Right cardiac atrium (tissue), 5 donors: ENCODE data around the gene TLX1. TPM values are rescaled to one million over a fixed set of nuclear protein-coding genes. Genes with fewer than 3 reads are reported as not detected.
A peak's percentile ranks its signal among the peaks of the same experiment; 100 is the strongest.

ENCODE experiments used
- ATAC-seq, 2 donors: fragments of 200-7000 bp; cut with Tn5 transposase; one replicate each; pipeline versions ENCODE4 v1.8.0 to v1.9.1; 2020; ENCODE audit warnings: moderate library complexity in 2 of 2, mild to moderate bottlenecking in 1 of 2
- DNase-seq, 3 donors: peaks; one replicate each; pipeline ENCODE4 v3.0.0-alpha.2; 2020
- H3K27ac ChIP-seq: one replicate; pipeline ENCODE4 v1.5.1; 2013; ENCODE audit warnings: mild to moderate bottlenecking, low read length, control low read depth, moderate library complexity
- H3K27me3 ChIP-seq: one replicate; pipeline ENCODE4 v1.6.1; 2013; ENCODE audit not compliant: control insufficient read depth, insufficient read depth
- H3K4me1 ChIP-seq: one replicate; pipeline ENCODE4 v1.6.1; 2013; ENCODE audit warnings: low read length; ENCODE audit not compliant: control insufficient read depth, insufficient read depth
- H3K4me3 ChIP-seq: one replicate; pipeline ENCODE4 v1.5.1; 2013; ENCODE audit warnings: low read length, control low read depth
- H3K9me3 ChIP-seq: one replicate; pipeline ENCODE4 v1.6.1; 2013; ENCODE audit warnings: low read length; ENCODE audit not compliant: control insufficient read depth
- WGBS: extraction: QIAGEN DNeasy Blood & Tissue Kit; methylation state at CpG from one replicate; pipeline ENCODE4 v1.1.7; 2013; 5-methylcytosine and 5-hydroxymethylcytosine counted together
- intact Hi-C, 4 donors: fragments of 100-400 bp; cut with DNase I; formaldehyde crosslinking; loops; one replicate each; pipeline versions ENCODE4 v1.11.0 to v1.14.0; 2022 to 2023
- polyA plus RNA-seq: library from polyadenylated mRNA; stranded (reverse); fragments of 200-250 nt; gene quantifications from one replicate; pipeline ENCODE4 v1.2.3, GENCODE V29; 2013
- total RNA-seq, 4 donors: library from RNA; stranded (reverse); fragmentation: NEBNext Ultra II Directional; extraction: Animal tissue kit (Norgen Biotek cat#: 25700); gene quantifications; one replicate each; pipeline ENCODE4 v1.2.1, GENCODE V29; 2021
- donor health status: healthy with polysubstance abuse.
- donor health status: DM: no; HTN: yes; CAD: no.
- donor health status: DM: no; HTN: no; CAD: no.
- donor health status: DM: no; HTN: yes; CAD: no; lungs with severe emphysema.
- donor health status: DM: yes; HTN: yes; CAD: no.

Gene TLX1
- total and polyA plus RNA-seq, 5 donors, result 0.09 to 1.2 (median 1.0) TPM

DNA sequence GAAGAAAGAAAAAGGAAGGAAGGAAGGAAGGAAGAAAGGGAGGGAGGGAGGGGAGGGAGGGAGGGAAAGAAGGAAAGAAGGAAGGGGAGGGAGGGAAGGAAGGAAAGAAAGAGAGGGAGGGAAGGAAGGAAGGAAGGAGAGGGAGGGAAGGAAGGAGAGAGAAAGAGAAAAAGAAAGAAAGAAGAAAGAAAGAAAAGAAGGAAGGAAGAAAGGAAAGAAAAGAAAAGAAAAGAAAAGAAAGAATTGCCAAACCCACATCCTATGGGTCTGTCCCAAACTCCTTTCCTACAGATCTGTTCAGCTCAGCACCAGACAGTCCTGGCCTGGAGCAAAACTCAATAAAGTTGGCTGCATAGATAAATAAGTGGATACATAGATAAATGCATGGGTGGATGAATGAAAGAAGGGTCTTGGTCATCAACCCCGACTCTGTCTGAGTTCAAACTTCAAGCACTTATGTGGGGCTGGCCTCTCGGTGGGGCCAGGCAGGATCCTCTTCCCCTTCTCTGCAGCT, 17.2 kb upstream of the TLX1 start:
- no peak overlapping the region for H3K4me3 ChIP-seq
- H3K9me3 ChIP-seq, result no peaks in the 10 kb centered on the region
- no peaks in the 10 kb centered on the region for H3K27me3 ChIP-seq
- H3K4me1 ChIP-seq, result no peaks in the 10 kb centered on the region
- DNase-seq, result no peak
- 63% methylated on average over 2 of the region's 2 CpGs for WGBS
- ATAC-seq, result no peak
- H3K27ac ChIP-seq, result no peak overlapping the region
- intact Hi-C loops, result no loop called here

DNA sequence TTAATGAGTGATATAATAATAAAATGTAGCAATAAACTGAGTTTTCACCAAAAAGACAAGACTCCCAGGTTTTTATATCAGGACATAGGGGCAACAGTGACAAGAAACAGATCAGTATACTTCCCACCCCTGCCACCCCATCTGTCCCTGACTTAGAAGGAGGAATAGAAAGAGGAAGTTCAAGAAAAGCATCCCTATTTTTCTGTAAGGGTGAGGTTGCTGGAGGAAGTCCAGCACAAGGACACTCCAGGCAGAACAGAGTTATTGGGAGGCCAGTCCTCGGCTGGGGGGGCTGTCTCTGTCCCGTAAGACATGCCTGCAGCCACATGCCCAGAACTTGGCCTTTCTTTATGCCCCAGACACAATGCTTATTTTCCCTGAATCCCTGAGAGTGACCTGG, 16.5 kb upstream of the TLX1 start:
- DNase-seq, result no peak
- WGBS, result 58% methylated on average over 2 of the region's 2 CpGs
- Histone ChIP-seq H3K4me1 (no peaks in the 10 kb centered on the region), H3K9me3 (no peaks in the 10 kb centered on the region), H3K27ac (no peak overlapping the region), H3K4me3 (no peak overlapping the region), H3K27me3 (no peaks in the 10 kb centered on the region)
- no peak for ATAC-seq
- intact Hi-C loops, result no loop called here

DNA sequence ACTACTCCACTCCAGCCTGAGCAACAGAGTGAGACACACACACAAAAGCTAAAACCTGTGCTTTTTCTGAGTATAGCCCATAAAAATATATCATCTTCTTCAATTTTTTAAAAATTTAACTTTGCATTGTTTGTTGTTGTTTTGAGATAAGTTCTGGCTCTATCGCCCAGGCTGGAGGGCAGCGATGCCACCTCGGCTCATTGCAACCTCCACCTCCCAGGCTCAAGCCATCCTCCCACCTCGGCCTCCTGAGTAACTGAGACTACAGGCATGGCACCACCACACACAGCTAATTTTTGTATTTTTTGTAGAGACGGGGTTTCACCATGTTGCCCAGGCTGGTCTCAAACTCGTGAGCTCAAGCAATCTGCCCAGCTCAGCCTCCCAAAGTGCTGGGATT, 14.3 kb upstream of the TLX1 start:
- no peaks in the 10 kb centered on the region for H3K4me1 ChIP-seq
- H3K4me3 ChIP-seq, result no peak overlapping the region
- H3K27ac ChIP-seq, result no peak overlapping the region
- no peaks in the 10 kb centered on the region for H3K9me3 ChIP-seq
- DNase-seq (no peak), ATAC-seq (no peak)
- intact Hi-C loops, result no loop called here
- no peaks in the 10 kb centered on the region for H3K27me3 ChIP-seq
- 84% methylated on average over 6 of the region's 6 CpGs for WGBS

DNA sequence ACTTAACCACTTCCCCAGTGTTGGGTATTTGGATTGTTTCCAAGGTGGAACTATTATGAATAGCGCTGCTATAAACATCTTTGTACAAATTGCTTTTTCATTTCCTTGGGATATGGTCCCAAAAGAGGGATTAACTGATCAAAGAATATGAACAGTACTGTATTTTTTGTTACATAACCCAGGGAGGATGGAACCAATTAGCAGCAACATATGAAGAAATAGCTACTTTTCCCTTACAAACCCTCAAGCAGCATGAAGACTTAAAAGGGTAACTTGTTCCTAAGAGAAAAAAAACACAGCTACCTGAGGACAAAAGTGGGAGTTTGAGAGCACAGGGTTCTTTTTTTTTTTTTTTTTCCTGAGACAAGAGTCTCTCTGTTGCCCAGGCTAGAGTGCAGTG, 13.1 kb upstream of the TLX1 start:
- no peak for ATAC-seq
- WGBS, result 74% methylated on average over 1 of the region's 1 CpG

DNA sequence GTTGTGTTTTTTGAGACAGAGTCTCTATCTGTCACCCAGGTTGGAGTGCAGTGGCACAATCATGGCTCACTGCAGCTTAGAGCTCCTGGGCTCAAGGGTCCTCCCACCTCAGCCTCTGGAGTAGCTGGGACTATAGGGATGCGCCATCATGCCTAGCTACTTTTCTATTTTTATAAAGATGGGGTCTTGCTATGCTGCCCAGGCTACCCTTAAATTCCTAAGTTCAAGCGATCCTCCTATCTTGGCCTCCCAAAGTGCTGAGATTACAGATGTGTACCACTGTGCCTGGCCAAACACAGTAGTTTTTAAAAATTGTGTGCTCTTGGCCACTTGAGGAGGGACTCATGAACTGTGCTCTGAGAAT, 10.6 kb upstream of the TLX1 start:
- no peaks in the 10 kb centered on the region for H3K4me1 ChIP-seq
- H3K27ac ChIP-seq, result no peak overlapping the region
- no peaks in the 10 kb centered on the region for H3K27me3 ChIP-seq
- H3K9me3 ChIP-seq, result no peaks in the 10 kb centered on the region
- ATAC-seq, result no peak
- H3K4me3 ChIP-seq, result peak overlapping the region; percentile 33
- 89% methylated on average over 2 of the region's 2 CpGs for WGBS
- DNase-seq, result no peak
- intact Hi-C loops, result no loop called here

More for the DNA sequence above, 13.1 kb upstream of the TLX1 start:
- Histone ChIP-seq H3K27ac (no peak overlapping the region), H3K27me3 (no peaks in the 10 kb centered on the region), H3K9me3 (no peaks in the 10 kb centered on the region), H3K4me3 (no peak overlapping the region), H3K4me1 (no peaks in the 10 kb centered on the region)
- intact Hi-C loops, result no loop called here
- DNase-seq, result no peak

DNA sequence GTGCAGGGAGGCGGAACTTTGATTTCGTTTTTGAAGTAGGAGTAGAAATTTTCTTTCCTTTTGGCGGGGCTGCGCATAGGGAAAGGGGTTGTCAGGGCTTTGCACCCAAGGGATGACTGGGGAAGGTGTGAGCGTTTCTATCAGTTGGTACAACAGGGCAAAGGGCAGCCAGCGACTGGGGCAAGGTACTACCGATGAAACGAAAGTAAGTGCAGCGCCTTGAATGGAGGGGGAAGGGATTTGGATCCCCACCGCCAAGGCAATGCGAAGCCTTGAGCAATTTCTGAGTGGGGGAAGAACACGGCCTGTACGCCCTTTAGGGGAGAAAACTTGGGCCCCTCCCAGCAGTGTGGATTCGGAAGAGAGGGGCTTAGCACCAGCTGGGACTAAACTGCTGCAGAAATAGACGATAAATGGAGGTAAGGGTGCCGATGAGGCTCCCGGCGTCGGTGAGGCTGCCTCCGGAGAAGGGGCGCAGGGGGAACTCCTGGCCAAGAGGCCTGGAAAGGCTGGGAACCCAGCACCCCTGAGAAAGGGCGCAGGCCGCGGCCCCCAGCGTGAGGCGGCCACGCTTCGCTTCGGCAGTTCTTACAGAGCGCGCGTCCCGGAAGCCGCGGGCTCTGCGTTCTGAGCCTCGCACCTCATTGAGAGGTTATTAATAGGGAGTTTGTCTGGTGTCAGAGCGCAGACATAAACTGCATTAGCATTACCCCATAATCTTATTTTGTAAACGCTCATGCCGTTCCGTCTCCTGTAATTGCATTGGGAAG, 10.0 kb upstream of the TLX1 start:
- Histone ChIP-seq H3K27ac (no peak overlapping the region), H3K4me1 (no peaks in the 10 kb centered on the region), H3K9me3 (no peaks in the 10 kb centered on the region), H3K4me3 (peak overlapping the region; percentile 33), H3K27me3 (no peaks in the 10 kb centered on the region)
- 9% methylated on average over 41 of the region's 41 CpGs for WGBS
- ATAC-seq (peak in 1 of 2 donors; percentile 49), DNase-seq (no peak)
- intact Hi-C loops, result no loop called here

DNA sequence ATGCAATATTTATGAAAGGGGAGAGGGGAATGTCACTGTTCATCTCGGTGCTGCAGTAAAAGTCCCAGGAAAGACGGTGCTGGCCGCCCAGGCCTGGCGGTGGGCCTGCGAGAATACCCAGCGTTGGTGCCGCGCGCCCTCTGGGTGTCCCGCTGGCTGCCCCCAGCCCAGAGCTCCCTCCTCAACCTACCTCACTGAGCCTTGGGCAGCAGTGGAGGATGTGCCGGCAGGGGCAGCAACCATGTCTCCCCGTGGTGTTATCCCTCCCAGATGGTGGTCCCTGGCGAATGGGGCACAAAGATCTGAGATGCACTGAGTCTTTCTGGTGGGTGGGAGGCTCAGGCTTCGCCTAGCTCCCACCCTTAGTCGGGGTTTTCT, 9.5 kb upstream of the TLX1 start:
- no peaks in the 10 kb centered on the region for H3K27me3 ChIP-seq
- no peak overlapping the region for H3K27ac ChIP-seq
- WGBS, result 10% methylated on average over 15 of the region's 15 CpGs
- H3K4me3 ChIP-seq, result peak overlapping the region; percentile 33
- no peaks in the 10 kb centered on the region for H3K4me1 ChIP-seq
- H3K9me3 ChIP-seq, result no peaks in the 10 kb centered on the region
- ATAC-seq (no peak), DNase-seq (no peak)
- intact Hi-C loops, result no loop called here

DNA sequence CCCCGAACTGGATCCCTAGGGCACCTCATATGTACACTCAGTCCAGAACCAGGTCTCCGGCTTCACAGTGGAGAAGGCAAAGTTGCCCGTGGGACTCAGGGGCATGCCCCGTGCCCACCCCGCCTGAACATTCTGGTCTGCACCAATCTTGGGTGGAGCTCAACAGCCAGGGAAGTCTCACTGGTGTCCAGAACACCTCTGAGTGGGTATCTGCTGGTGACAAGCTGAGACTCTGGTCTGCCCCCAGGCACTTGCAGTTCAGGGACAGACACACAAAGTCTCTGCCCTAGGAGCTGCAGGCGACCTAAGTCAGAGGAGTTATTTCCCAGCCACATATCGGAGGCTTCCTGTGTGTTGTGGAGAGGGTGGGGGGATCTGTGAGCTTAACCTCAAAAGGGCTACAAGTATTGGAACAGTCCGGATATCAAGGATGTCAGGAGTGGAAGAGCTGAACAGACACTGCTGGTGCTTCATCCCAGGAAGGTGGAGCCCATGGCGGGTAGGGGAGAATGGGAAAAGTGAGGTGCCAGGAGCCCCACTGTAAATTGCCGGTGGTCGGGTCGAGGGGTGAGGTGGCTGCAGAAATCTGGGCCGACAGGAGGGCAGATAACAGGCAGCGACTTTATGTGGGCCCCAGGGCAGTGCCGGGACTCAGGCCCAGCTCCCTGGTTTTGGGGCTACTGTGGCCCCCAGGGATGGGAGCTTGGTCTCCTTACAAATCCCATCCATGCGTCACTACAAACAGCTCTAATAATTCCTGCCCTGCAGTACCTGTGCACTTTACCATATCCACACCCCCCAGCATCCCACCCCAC, 8.6 kb upstream of the TLX1 start:
- intact Hi-C loops, result no loop called here
- no peaks in the 10 kb centered on the region for H3K4me1 ChIP-seq
- no peaks in the 10 kb centered on the region for H3K9me3 ChIP-seq
- H3K27ac ChIP-seq, result no peak overlapping the region
- H3K27me3 ChIP-seq, result no peaks in the 10 kb centered on the region
- no peak for DNase-seq
- no peak for ATAC-seq
- 35% methylated on average over 16 of the region's 16 CpGs for WGBS
- H3K4me3 ChIP-seq, result no peak overlapping the region

DNA sequence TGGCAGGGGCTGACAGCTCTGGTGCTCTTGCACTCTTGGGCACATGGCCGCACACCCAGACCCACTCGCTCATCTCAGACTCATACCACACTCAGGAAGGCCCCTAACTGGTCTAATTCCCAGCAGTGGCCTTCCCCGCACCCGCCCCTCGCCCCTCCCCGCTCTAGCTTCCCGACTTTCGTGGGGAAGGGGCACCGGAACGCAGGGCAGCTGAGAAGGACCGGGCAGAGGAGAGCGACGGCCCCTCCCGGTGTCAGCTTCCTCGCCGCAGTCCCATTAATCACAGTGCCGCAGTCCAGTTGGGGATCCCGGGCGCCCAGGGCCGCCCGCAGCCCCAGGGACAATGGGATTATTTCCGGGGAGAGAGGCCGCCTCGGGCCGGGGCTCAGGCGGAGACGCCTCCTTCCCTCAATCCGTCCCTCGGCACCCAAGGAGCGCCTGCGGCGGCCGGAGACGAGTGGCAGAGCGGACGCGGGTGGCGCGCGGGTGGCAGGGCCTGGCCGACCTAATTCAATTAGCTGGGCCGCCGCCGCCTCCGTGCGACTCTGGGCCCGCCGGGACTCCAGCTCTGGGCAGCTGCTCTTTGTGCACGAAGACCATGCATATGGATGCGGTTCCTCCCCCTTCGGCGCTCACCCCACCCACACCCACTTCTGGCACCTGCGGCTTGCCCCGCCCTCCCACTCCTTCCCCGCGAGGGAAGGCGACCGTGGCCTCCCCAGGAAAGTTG, 7.8 kb upstream of the TLX1 start:
- Histone ChIP-seq H3K27me3 (no peaks in the 10 kb centered on the region), H3K9me3 (no peaks in the 10 kb centered on the region), H3K4me3 (peak overlapping the region; percentile 36), H3K4me1 (no peaks in the 10 kb centered on the region), H3K27ac (no peak overlapping the region)
- intact Hi-C loops, result no loop called here
- WGBS, result 4% methylated on average over 58 of the region's 58 CpGs
- ATAC-seq (peak in 1 of 2 donors; percentile 36), DNase-seq (no peak)

DNA sequence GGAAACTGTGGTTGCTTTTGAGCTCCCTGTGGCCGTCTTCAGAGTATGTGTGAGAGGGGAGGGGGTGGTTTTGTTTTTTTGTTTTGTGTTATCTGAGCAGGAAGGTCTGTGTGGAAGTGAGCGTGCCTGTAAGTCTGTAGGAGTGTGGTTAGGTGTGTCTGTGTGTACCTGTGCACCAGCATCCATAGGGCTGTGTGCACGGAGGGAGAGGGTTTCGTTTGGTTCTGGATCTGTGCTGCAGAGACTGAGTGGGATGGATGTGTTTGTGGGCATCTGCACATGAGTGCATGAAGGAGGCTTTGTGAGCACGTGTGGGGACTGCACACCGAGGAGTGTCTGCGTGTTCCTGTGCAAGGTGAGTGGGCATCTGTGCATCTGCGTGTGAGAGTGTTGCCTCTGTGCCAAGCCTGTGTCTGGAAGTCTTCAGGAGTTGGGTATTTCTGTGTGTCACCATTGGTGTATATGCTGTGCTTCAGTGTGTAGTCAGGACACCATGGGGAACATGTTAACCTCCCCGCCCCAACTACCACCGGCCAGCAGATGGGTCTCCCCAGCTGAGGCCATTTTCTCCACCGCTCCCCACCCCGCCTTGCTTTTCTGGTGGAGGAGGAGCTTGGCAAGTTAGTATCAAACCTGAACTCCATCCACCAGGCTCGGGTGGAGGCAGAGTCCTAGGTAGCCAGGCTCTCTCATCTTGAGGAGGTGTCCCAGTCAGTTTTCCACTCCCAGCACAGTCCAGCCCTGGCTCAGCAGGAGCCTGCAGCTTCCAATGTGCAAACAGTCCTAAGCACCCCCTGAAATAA, 7.1 kb upstream of the TLX1 start:
- H3K9me3 ChIP-seq, result no peaks in the 10 kb centered on the region
- H3K4me3 ChIP-seq, result no peak overlapping the region
- 34% methylated on average over 13 of the region's 13 CpGs for WGBS
- no peak overlapping the region for H3K27ac ChIP-seq
- H3K27me3 ChIP-seq, result no peaks in the 10 kb centered on the region
- no peaks in the 10 kb centered on the region for H3K4me1 ChIP-seq
- DNase-seq (no peak), ATAC-seq (no peak)
- intact Hi-C loops, result no loop called here
